Small intestine (tissue), 7 donors: Measurements from ENCODE around the gene CLCN7. TPM values are rescaled to one million over a fixed set of nuclear protein-coding genes. Genes with fewer than 3 reads are reported as not detected.
A peak's percentile ranks its signal among the peaks of the same experiment; 100 is the strongest.
"Not testable (repeated sequence)": the region's sequence is repeated elsewhere in the genome, so short reads cannot be mapped to it uniquely, and the experiment has no call there.

Experiments
- DNase-seq, 2 donors: peaks; one replicate each; pipeline versions ENCODE4 v3.0.0 to v3.0.0-alpha.2; 2013
- FAIRE-seq: peaks from 2 replicates; lab custom pipeline; 2012; peaks lifted over from hg19 to GRCh38; lab: Jason Lieb, UNC
- H3K27ac ChIP-seq, 3 donors: one replicate each; pipeline ENCODE4 v1.5.1; 2013; ENCODE audit warnings: low read length in 2 of 3, mild to moderate bottlenecking in 2 of 3, control low read depth in 1 of 3, inconsistent platforms in 1 of 3, low read depth in 1 of 3, moderate library complexity in 1 of 3
- H3K27me3 ChIP-seq, 3 donors: one replicate each; pipeline ENCODE4 v1.6.1; 2013; ENCODE audit warnings: low read length in 3 of 3, inconsistent platforms in 1 of 3; ENCODE audit not compliant: control insufficient read depth in 3 of 3, insufficient read depth in 3 of 3
- H3K36me3 ChIP-seq, 3 donors: one replicate each; pipeline ENCODE4 v1.6.1; 2013; ENCODE audit warnings: low read length in 3 of 3, inconsistent platforms in 1 of 3, low read depth in 1 of 3, mild to moderate bottlenecking in 1 of 3, moderate library complexity in 1 of 3; ENCODE audit not compliant: control insufficient read depth in 3 of 3, insufficient read depth in 2 of 3
- H3K4me1 ChIP-seq, 3 donors: one replicate each; pipeline ENCODE4 v1.6.1; 2013; ENCODE audit warnings: low read length in 2 of 3, inconsistent platforms in 1 of 3, low read depth in 1 of 3, mild to moderate bottlenecking in 1 of 3, moderate library complexity in 1 of 3; ENCODE audit not compliant: control insufficient read depth in 3 of 3, insufficient read depth in 2 of 3
- H3K4me3 ChIP-seq, 3 donors: one replicate each; pipeline ENCODE4 v1.5.1; 2013; ENCODE audit warnings: low read length in 3 of 3, control low read depth in 1 of 3, inconsistent platforms in 1 of 3, low read depth in 1 of 3, mild to moderate bottlenecking in 1 of 3, moderate library complexity in 1 of 3
- H3K9me3 ChIP-seq, 2 donors: one replicate each; pipeline ENCODE4 v1.6.1; 2013; ENCODE audit warnings: low read depth in 1 of 2, low read length in 1 of 2; ENCODE audit not compliant: control insufficient read depth in 2 of 2, insufficient read depth in 1 of 2
- WGBS, 3 donors: extraction: QIAGEN DNeasy Blood & Tissue Kit; methylation state at CpG; one replicate each; pipeline ENCODE4 v1.1.7; 2013; 5-methylcytosine and 5-hydroxymethylcytosine counted together
- polyA plus RNA-seq, 4 donors: library from polyadenylated mRNA; stranded (reverse) in 3 of 4; unstranded in 1 of 4; fragments of 200-250 nt in 3 of 4; fragments of 120-200 nt in 1 of 4; gene quantifications; one replicate each; pipeline versions ENCODE4 v1.2.1 to v1.2.3, GENCODE V29; 2013
- donor health status: healthy with polysubstance abuse.
- donor health status: control.
- donor health status: control.
- donor health status: Bipolar disorder and iron deficiency.
- donor health status: healthy.

The CLCN7 gene
- polyA plus RNA-seq, 4 donors, result 28.4 to 88.3 (median 42.8) TPM

DNA sequence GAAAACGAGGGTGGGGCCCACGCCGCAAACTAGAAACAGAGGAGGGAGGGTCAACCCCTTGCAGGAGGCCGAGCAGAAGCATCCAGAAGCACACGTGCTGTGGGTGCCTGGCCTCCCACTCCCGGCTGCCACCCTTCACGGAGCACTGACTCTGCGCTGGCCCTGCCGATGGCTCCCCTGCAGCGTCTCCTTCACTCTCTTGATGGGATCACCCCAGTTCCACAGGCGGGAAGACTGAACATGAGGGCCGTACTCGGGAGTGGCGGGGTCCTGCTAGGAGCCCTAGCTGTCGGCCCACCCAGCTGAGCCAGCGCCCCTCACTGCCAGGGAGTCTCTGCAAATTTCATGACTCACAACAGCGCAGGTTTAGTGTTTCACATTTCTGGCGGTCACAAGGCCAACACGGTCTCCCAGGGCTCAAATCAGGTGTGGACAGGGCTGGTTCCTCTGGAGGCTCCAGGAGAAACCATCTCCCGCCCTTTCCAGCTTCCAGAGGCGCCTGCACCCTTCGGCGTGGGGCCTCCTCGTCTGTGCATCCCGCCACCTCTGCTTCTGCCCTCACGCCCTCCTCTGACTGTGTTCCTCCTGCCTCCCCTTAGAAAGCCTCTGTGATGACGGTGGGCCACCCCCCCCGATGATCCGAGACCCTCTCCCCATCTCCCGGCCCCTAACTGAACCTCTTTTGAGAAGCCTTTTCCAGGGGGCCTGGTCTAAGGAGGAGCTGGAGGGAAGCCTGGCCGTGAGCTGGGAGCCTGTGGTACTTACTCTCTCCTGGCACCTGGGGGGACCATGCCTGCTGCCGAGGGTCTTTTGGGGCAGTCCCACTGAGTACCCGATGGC is 11.9 kb upstream of the CLCN7 start:
- DNase-seq, result no peak
- 77 to 83% (median 83%) methylated on average over 28 to 33 of the region's 33 CpGs for WGBS, 3 donors
- Histone ChIP-seq H3K36me3 (no peaks in the 10 kb centered on the region), H3K4me3 (no peak overlapping the region), H3K9me3 (no peaks in the 10 kb centered on the region), H3K4me1 (no peaks in the 10 kb centered on the region), H3K27me3 (peaks cover 0 to 5% (median 0%) of the 10 kb centered on the region in 3 donors), H3K27ac (no peak overlapping the region)
- FAIRE-seq, result no peak

DNA sequence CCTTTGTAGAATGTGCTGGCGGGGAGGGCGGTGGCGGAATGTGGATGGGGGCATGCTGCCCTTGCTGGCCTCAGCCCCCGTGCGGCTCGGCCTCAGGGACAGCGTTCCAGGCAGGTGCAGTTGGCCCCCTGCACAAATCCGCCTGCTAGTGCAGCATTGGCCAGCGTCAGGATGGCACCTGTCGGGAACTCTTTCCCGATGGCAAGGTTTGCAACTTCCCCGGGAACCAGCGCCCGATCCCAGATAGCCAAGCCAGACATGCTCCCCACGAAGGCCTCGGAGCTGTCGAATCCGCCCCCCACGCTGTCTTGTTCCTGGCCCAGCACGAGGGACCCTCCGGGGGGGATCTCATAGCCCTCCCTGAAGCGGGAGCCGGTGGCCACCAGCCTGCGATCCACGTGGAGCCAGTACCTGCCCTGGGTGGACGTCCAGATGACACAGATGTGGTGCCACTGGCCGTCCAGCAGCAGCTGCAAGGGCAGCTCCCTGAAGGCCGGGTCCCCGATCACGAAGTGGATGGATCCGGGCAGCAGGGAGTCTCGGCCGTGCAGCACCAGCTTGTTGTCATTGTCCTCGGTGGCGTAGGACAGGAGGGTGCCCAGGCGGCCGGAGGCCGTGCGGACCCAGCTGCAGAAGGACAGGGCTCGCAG is 11.1 kb upstream of the CLCN7 start:
- Histone ChIP-seq H3K4me1 (no peaks in the 10 kb centered on the region), H3K27ac (no peak overlapping the region), H3K9me3 (peaks cover 0 to 2% of the 10 kb centered on the region in 2 donors), H3K27me3 (peaks cover 0 to 7% (median 0%) of the 10 kb centered on the region in 3 donors), H3K4me3 (no peak overlapping the region), H3K36me3 (no peaks in the 10 kb centered on the region)
- DNase-seq (no peak), FAIRE-seq (no peak)
- WGBS, 3 donors, result 90 to 91% (median 91%) methylated on average over 40 of the region's 40 CpGs

DNA sequence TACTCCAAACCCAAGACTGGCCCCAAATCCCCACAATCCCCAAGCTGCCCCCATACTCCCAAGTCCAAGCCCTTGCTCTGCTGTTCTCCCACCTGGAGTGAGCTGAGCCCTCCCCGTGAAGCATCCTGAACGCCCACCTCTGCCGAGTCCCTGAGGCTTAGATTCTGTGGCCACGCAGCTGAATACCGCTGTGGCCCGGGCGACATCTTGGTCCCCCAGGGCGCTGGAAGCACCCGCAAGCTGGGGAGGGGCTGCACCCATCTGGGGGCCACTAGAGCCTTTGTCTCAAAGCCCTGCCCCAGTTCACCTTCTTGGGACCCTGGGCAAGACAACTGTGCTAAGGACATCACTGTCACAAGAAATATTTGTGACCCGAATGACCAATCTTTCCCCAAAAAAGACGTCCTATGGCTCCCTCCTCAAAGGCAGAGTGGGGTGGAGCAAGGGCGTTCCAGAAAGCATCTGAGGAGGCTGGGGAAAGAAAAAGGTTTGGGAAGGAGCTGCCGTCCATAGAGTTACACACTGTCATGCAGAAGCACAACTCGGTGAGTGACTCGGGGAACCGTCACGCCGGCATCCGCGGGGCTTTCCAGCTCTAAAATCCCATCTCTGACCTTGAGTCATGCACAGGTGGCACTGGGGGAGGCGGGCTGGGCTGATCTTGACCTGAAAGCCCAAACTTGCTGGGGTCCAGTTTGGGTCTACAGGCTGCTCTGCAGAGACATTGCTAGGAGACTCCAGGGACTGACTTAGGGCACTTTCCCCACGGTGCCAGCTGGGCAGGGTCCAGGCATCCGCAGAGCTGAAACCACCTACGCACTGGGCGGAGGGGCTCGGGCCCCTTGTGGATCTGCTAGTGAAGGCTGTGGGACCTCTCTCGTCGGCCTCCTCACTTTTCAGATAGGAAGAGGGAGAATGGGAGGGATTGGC is 7.3 kb upstream of the CLCN7 start:
- no peak for DNase-seq
- no peak for FAIRE-seq
- Histone ChIP-seq H3K36me3 (no peaks in the 10 kb centered on the region), H3K27ac (no peak overlapping the region), H3K9me3 (peaks cover 0 to 5% of the 10 kb centered on the region in 2 donors), H3K27me3 (peaks cover 0 to 7% (median 0%) of the 10 kb centered on the region in 3 donors), H3K4me1 (no peaks in the 10 kb centered on the region), H3K4me3 (no peak overlapping the region)
- WGBS, 3 donors, result 76 to 80% (median 78%) methylated on average over 28 of the region's 28 CpGs

DNA sequence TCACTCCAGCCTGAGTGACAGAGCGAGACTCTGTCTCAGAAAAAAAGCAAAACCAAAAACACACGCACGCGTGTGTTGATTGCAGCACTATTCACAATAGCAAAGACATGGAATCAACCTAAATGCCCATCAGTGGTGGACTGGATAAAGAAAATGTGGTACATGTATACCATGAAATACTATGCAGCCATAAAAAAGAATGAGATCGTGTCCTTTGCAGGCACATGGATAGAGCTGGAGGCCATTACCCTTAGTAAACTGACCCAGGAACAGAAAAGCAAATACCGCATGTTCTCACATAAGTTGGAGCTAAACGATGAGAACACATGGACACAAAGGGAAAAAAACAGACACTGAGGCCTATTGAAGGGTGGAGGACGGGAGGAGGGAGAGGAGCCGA is 4.1 kb upstream of the CLCN7 start:
- H3K4me3 ChIP-seq, FAIRE-seq: not testable (repeated sequence)

DNA sequence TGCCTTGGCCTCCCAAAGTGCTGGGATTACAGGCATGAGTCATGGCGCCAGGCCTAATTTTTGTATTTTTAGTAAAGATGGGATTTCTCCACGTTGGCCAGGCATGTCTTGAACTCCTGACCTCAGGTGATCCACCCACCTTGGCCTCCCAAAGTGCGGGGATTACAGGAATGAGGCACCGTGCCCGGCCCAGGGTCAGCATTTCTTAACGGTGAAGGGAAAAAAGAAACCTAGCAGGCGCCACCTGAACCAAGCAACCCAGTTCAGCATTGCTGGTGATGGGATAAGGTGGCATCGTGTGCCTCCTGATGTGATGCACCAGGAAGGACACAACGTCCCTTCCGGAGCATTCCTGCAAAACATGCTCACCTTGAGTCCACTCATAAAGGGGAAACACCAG is 2.2 kb upstream of the CLCN7 start:
- Histone ChIP-seq H3K4me1 (peaks cover 0 to 4% (median 0%) of the 10 kb centered on the region in 3 donors), H3K9me3 (peaks cover 0 to 8% of the 10 kb centered on the region in 2 donors), H3K27me3 (peaks cover 0 to 4% (median 0%) of the 10 kb centered on the region in 3 donors), H3K4me3 (no peak overlapping the region), H3K36me3 (peaks cover 0 to under 1% (median 0%) of the 10 kb centered on the region in 3 donors), H3K27ac (no peak overlapping the region)
- whole genome bisulfite sequencing, 3 donors, result 88 to 90% (median 90%) methylated on average over 10 of the region's 10 CpGs
- DNase-seq (no peak), FAIRE-seq (no peak)

More for the DNA sequence above, 4.1 kb upstream of the CLCN7 start:
- H3K4me1 ChIP-seq, H3K9me3 ChIP-seq, DNase-seq, H3K27me3 ChIP-seq, H3K27ac ChIP-seq, H3K36me3 ChIP-seq: not testable (repeated sequence)
- 95 to 96% (median 96%) methylated on average over 9 of the region's 9 CpGs for WGBS, 3 donors

DNA sequence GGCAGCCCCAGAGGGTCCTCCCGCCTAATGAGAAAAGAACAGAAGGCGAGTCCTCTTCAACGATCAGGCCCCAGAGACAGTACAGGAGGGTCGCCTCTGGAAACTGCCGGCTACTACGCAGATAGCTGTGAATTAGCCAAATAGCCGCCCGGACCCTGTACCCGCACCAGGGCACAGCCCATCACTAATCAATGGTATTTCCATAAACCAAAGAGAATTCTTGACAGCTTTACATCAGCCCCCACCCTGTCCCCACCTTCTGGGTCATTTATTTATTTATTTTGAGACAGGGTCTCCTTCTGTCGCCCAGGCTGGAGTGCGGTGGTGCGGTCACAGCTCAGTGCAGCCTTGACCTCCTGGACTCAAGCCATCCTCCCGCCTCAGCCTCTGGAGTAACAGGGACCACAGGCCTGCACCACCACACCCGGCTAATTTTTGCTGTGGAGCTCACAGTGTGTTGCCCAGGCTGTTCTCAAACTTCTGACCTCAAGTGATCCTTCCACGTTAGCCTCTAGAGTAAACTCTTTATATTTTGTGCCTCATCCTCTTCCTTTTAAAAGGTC is 805 bp upstream of the CLCN7 start:
- no peak for FAIRE-seq
- Histone ChIP-seq H3K36me3 (peaks cover 0 to 13% (median 0%) of the 10 kb centered on the region in 3 donors), H3K4me3 (peak overlapping the region; percentile 61 to 98 (median 93)), H3K9me3 (peaks cover 0 to 6% of the 10 kb centered on the region in 2 donors), H3K4me1 (peaks cover 0 to 4% (median 0%) of the 10 kb centered on the region in 3 donors), H3K27ac (peak overlapping the region; percentile 38 to 92 (median 53)), H3K27me3 (no peaks in the 10 kb centered on the region)
- WGBS, 3 donors, result 56 to 62% (median 60%) methylated on average over 15 of the region's 15 CpGs
- no peak for DNase-seq

DNA sequence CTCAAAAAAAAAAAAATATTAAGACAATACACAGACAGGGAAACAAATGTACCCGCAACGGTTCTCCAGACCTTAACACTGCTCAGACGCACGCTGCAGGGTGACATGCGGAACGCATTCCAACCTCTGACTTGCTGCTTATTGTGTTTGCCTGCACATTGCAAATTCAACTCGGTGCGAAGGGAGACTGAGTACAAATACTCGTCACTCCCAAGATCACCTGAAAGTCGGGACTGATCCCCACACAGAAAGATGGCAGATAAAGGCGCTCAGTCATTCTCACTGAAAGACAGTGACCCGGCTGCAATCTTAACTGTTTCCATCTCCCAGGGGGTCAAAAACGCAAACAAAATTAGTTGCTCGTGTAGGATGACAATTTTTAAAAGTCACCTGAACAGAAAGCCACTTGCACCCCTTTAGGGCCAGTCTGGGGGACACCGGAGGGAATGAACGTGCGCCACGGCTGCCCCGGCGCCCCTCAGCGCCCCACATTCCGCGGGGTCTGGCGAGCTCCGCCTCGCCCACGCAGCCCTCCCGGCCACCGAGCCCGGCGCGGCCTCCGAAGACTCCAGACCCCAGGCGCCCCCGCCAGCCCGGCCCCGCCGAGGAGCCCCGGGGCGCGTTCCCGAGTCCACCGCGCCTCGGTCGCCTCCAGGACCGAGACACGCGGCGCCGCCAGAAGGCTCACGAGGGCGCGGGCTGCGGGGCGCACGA is 589 bp downstream of the CLCN7 start:
- WGBS, 3 donors, result 8 to 11% (median 9%) methylated on average over 43 to 57 of the region's 57 CpGs
- H3K27me3 ChIP-seq, result no peaks in the 10 kb centered on the region
- H3K9me3 ChIP-seq, result peaks cover 0 to 6% of the 10 kb centered on the region in 2 donors
- H3K27ac ChIP-seq, result peak overlapping the region in 2 of 3 donors; percentile 33 to 81
- FAIRE-seq (no peak), DNase-seq (peak in 1 of 2 donors; percentile 44)
- H3K4me3 ChIP-seq, result peak overlapping the region; percentile 61 to 98 (median 93)
- peaks cover 0 to 22% (median 0%) of the 10 kb centered on the region in 3 donors for H3K36me3 ChIP-seq
- H3K4me1 ChIP-seq, result peaks cover 0 to 4% (median 0%) of the 10 kb centered on the region in 3 donors
